AG10803 (cell line): ENCODE measurements around the gene RNU6-1.

Experiments used
- DNase-seq: peaks from one replicate; pipeline ENCODE4 v3.0.0; 2010; ENCODE audit warnings: low read depth
- H3K4me3 ChIP-seq: 2 replicates; pipeline ENCODE4 v1.5.1; 2011; ENCODE audit warnings: mild to moderate bottlenecking, low read length, control low read depth
- TF ChIP-seq, protein P1 (sequence below): conservative IDR thresholded peaks from 2 replicates; pipeline ENCODE4 v1.5.1; 2011; ENCODE audit warnings: mild to moderate bottlenecking, low read length, control low read depth, inconsistent platforms

RNU6-1 gene

DNA sequence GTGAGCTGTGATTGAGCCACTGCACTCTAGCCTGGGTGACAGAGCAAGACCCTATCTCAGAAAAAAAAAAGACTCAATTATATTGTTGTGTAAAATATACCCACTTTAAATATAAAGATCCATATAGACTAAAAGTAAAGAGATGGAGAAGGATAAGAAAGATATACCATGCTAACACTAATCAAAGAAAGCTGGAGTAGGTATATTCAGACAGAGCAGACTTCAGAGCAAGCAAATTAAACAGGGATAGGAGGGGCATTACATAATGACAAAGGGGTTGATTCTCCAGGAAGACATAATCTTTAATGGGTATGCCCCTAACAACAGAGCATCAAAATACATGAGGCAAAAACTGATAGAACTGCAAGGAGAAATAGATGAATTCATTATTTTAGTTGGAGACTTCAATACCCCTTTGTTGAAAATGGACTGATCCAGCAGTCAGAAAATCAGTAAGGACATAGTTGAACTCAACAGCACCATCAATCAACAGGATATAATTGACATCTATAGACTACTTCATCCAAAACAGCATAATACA, 31.1 kb upstream of the RNU6-1 start:
- TF ChIP-seq, protein P1, sequence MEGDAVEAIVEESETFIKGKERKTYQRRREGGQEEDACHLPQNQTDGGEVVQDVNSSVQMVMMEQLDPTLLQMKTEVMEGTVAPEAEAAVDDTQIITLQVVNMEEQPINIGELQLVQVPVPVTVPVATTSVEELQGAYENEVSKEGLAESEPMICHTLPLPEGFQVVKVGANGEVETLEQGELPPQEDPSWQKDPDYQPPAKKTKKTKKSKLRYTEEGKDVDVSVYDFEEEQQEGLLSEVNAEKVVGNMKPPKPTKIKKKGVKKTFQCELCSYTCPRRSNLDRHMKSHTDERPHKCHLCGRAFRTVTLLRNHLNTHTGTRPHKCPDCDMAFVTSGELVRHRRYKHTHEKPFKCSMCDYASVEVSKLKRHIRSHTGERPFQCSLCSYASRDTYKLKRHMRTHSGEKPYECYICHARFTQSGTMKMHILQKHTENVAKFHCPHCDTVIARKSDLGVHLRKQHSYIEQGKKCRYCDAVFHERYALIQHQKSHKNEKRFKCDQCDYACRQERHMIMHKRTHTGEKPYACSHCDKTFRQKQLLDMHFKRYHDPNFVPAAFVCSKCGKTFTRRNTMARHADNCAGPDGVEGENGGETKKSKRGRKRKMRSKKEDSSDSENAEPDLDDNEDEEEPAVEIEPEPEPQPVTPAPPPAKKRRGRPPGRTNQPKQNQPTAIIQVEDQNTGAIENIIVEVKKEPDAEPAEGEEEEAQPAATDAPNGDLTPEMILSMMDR = no peak
- DNase-seq = no peak
- H3K4me3 ChIP-seq = no peak overlapping the region

DNA sequence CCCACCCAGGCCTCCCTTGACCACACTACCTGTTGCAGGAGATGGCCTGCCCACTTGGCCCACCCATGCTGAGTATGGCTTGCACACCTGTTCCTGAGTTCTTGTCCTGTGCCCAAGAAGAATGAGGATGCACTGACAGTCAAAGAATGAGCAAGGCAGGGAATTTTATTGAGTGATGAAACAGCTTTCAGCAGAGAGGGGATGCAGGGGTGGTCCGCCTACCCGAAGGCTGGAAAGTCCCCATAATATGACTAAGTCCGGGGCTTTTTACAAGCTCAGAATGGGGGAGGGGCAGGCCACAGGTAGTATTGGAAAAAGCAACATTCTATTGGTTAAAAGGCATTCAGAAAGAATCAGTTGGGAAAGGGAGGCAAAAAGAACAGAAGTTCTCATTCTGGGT, 29.9 kb upstream of the RNU6-1 start:
- TF ChIP-seq, protein P1 = no peak
- no peak for DNase-seq
- H3K4me3 ChIP-seq = no peak overlapping the region

DNA sequence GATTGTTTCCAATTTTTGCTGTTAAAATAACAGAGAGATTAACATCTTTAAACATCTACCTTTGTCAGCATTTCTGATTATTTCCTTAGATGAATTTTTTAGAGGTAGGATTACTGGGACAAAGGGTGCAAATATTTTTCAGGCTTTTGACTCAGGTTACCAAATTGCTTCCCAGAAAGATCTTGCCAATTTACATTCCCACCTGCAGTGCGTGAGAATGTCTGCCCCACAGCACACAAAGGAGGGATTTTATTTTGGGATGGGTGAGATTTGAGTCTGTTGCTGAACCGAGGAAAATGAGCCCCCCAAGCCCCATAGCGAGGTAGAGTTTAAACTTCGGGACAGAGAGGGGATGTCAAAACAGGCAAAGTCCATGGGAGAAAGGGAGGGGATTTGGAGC, 25.9 kb upstream of the RNU6-1 start:
- TF ChIP-seq, protein P1 = no peak
- no peak overlapping the region for H3K4me3 ChIP-seq
- no peak for DNase-seq

DNA sequence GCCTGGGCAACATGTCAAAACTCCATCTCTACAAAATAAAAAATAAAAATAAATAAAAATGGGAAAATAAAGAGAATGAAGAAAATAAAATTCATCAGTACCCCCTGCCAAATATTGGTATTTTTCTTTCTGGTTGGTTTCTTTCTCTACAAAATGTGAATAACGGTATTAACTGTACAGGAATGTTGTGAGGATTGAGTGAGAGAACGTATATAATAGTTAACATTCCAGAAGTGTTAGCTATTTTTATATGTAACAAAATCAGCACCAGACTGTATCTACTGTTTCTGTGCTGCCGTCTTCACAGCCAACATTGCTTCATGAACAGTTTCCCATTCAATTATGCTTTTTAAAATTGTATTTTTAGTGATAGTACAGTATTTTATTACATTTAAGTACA, 25.5 kb upstream of the RNU6-1 start:
- H3K4me3 ChIP-seq = no peak overlapping the region
- DNase-seq = no peak
- TF ChIP-seq, protein P1 = no peak

DNA sequence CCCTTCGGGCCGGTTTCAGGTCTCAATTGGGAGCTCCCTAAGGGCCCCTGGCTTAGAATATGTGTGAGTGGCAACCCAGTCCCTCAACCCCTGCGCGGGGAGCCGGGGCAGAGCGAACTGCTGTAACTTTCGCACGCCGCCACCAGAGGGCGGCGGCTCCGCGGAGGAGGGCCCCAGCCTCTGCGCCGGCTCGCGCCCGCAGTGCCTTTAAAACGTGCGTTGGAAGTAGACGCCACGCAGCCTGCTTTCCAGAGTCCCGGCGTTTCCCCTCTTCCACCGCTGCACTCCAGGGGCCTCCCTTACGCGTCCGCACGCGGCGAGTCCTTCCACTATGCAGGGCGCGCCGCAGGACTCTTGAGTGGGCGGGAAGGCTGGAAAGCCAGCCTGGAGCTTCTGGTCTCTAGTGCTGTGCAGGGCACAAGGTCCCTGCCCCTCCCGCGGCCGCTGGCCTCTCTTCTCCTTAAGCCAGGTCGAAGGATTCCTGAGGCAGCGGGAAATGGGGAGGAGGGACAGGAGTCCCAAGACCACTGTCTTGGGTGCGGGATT, 23.7 kb upstream of the RNU6-1 start:
- TF ChIP-seq, protein P1 = peak; percentile 75
- DNase-seq = peak; percentile 68
- H3K4me3 ChIP-seq = peak overlapping the region; percentile 61

DNA sequence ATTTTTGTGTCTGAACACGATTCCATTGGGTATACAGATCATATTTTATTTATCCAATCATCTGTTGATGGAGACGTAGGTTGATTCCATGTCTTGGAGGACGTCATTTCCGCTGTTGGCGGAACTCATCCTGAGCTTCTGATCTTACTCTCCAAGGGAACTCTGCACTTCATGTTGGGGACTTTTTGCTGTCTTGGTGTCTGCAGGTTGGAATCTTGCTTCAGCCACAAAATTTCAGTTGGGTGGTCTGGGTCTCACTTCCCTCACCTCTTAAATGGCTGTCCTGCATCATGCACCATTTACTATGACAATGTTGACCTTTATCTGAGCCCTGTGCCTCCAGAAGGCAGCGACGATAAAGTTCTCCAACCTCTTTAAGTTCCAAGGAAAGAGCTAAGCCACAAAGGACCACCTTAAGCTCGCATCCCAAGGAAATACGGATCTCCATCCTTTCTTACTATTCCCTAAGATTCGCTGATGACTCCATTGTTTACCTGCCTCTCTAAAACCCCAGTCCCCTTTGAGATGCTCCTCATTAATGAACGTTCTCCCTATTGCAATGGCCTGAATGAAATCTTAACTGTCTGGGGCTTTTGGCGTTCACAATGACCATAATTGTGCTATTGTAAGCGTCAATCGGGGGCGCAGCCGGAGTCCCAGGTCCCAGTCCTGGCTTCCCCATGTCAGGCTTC, 23.1 kb upstream of the RNU6-1 start:
- H3K4me3 ChIP-seq = peak overlapping the region; percentile 61
- TF ChIP-seq, protein P1 = no peak
- no peak for DNase-seq

DNA sequence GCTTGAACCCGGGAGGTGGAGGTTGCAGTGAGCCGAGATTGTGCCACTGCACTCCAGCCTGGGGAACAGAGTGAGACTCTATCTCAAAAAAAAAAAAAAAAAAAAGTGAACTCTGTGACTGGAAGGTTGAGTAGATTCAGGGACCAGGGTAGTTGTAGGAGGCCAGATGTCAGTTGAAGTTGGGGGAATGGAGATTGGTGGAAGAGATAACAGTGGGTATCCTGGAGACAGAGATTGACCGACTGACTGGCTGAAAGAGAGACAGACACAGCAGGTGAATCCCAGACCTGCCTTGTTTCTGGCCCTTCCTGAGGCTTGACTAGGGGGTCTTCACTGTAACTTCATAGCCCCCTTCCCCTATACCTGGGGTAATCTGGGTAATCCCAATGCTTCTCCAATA, 22.1 kb upstream of the RNU6-1 start:
- TF ChIP-seq, protein P1 = no peak

More for the DNA sequence above, 22.1 kb upstream of the RNU6-1 start:
- no peak overlapping the region for H3K4me3 ChIP-seq
- no peak for DNase-seq
